Esophagus squamous epithelium (tissue), 4 donors: ENCODE results near the gene EVA1B.

ENCODE experiments used
- POLR2A ChIP-seq, 4 donors: fragments of 450-650 bp; IDR thresholded peaks; one replicate each; pipeline ENCODE4 v1.6.1; 2017; ENCODE audit warnings: antibody characterized with exemption in 4 of 4, mild to moderate bottlenecking in 4 of 4, moderate library complexity in 3 of 4
- TF ChIP-seq, protein P1 (sequence below), 6 experiments: fragments of 450-650 bp in 4 of 6; fragments of 200-600 bp in 2 of 6; sonication (generic) in 2 of 6; IDR thresholded peaks; one replicate each; pipeline ENCODE4 v1.5.1; 2016 to 2019; ENCODE audit warnings: antibody characterized with exemption in 6 of 6, mild to moderate bottlenecking in 4 of 6, moderate library complexity in 4 of 6

GRCh38 chr1:36365381-36365780 lies 41.9 kb upstream of the EVA1B start:
- no peak for TF ChIP-seq POLR2A (IDR thresholded peaks at IDR 0.05)
- TF ChIP-seq, protein P1, sequence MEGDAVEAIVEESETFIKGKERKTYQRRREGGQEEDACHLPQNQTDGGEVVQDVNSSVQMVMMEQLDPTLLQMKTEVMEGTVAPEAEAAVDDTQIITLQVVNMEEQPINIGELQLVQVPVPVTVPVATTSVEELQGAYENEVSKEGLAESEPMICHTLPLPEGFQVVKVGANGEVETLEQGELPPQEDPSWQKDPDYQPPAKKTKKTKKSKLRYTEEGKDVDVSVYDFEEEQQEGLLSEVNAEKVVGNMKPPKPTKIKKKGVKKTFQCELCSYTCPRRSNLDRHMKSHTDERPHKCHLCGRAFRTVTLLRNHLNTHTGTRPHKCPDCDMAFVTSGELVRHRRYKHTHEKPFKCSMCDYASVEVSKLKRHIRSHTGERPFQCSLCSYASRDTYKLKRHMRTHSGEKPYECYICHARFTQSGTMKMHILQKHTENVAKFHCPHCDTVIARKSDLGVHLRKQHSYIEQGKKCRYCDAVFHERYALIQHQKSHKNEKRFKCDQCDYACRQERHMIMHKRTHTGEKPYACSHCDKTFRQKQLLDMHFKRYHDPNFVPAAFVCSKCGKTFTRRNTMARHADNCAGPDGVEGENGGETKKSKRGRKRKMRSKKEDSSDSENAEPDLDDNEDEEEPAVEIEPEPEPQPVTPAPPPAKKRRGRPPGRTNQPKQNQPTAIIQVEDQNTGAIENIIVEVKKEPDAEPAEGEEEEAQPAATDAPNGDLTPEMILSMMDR (IDR thresholded peaks at IDR 0.05), result no peak
